ENCODE measurements around the gene RERG.

- TF ChIP-seq CTCF (IDR thresholded peaks at IDR 0.05; ENCODE audit: low read depth, low read length) (no peak), POLR2A (IDR thresholded peaks at IDR 0.05; ENCODE audit: extremely low read depth, insufficient read length) (no peak), MAX (IDR thresholded peaks at IDR 0.05; ENCODE audit: low read depth, low read length) (no peak), MYC (IDR thresholded peaks at IDR 0.05; ENCODE audit: low read depth, low read length) (no peak)
Observed at GRCh38 chr12:15244926-15245325, 23.7 kb upstream of the RERG start.

Data from NB4 (cell line).